H1 (cell line): ENCODE results near the gene MLF2. TPM values are rescaled to one million over a fixed set of nuclear protein-coding genes. Genes with fewer than 3 reads are reported as not detected.

Experiments
- HDAC2 ChIP-seq, 2 experiments: fragments of 300-600 bp in 1 of 2; sonication (generic) in 1 of 2; IDR thresholded peaks; 2 replicates each; pipeline ENCODE4 v1.6.1; 2011 to 2012; ENCODE audit warnings: low read depth in 2 of 2, low read length in 2 of 2, mild to moderate bottlenecking in 2 of 2, moderate library complexity in 2 of 2, borderline replicate concordance in 1 of 2, inconsistent platforms in 1 of 2
- JUND ChIP-seq: IDR thresholded peaks from 2 replicates; pipeline ENCODE4 v1.6.1; 2011; ENCODE audit warnings: mild to moderate bottlenecking, improper control_type of control experiment, low read length
- MAFK ChIP-seq: IDR thresholded peaks from 2 replicates; pipeline ENCODE4 v1.6.1; 2012; ENCODE audit warnings: low read depth, mild to moderate bottlenecking, improper control_type of control experiment, low read length
- SAP30 ChIP-seq: fragments of 300-600 bp; sonication (generic); IDR thresholded peaks from 2 replicates; pipeline ENCODE4 v1.7.1; 2012; ENCODE audit warnings: low read length, moderate library complexity, mild to moderate bottlenecking, inconsistent platforms; ENCODE audit not compliant: insufficient read depth, insufficient replicate concordance
- polyA plus RNA-seq, 7 experiments: library from polyadenylated mRNA; depleted of rRNA in 3 of 7; stranded (reverse) in 5 of 7; unstranded in 2 of 7; fragments of >200 nt in 5 of 7; fragments of 200-250 nt in 2 of 7; gene quantifications; 1 replicate in 5 of 7; 2 replicates in 1 of 7; 4 replicates in 1 of 7; pipeline versions ENCODE4 v1.2.1 to v1.2.3, GENCODE V29; 2011 to 2013; ENCODE audit warnings: missing spikeins in 2 of 7, mixed read lengths in 2 of 7
- total RNA-seq: library from RNA; stranded (reverse); fragmentation: NEBNext Ultra II Directional; extraction: Animal tissue kit (Norgen Biotek cat#: 25700); gene quantifications from 2 replicates; pipeline ENCODE4 v1.2.1, GENCODE V29; 2021
- TF ChIP-seq, protein P1 (sequence below): IDR thresholded peaks from 2 replicates; pipeline ENCODE4 v1.6.1; 2011; ENCODE audit warnings: low read length, improper control_type of control experiment

Gene MLF2
- total and polyA plus RNA-seq, 2 of the 8 experiments (the other 6 are each of a cell fraction or from before 2014, with no cell fraction given), result 229 to 401 TPM

DNA sequence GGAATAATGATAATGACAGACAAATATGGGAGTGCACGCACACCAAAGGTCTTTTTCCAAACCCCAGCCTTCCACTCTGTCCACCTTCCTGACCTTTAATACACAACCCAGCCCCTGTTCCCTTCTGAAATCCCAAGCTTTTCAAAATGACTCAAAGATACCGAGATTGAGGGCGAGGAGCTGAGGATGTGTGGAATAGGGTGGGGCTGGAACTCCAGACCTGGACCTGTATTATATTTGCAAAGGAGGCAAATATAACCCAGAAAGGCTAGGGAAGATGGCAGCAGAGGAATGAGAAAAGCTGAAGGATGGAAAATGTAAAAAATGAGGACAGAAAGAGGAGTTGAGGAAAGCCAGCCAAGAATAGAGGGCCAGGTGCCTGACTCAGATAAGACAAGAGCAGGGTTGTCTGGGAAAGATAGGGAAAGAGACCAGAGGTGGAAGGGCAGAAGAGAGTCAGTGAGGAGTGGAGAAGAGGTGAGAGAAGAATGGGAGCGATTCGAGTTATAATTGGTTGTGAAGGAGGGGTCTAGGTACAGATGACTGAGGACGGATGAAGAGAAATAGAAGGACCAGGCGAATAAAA, 12.2 kb upstream of the MLF2 start (continued):
- TF ChIP-seq, protein P1, sequence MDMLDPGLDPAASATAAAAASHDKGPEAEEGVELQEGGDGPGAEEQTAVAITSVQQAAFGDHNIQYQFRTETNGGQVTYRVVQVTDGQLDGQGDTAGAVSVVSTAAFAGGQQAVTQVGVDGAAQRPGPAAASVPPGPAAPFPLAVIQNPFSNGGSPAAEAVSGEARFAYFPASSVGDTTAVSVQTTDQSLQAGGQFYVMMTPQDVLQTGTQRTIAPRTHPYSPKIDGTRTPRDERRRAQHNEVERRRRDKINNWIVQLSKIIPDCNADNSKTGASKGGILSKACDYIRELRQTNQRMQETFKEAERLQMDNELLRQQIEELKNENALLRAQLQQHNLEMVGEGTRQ, result no peak
- TF ChIP-seq MAFK (no peak), SAP30 (no peak), HDAC2 (IDR thresholded peaks at IDR 0.05; ENCODE audit: borderline replicate concordance in 1 of 2, low read depth in 2 of 2, low read length in 2 of 2) (no peak), JUND (no peak)
- TF ChIP-seq, all 59 proteins: peak for 0
